GM18858 (cell line): ENCODE data around the gene EVA1B.

ENCODE experiments used
- ATAC-seq: cut with Tn5 transposase; IDR thresholded peaks from one replicate; pipeline ENCODE4 v1.9.1; 2021; ENCODE audit not compliant: unreplicated experiment

Gene EVA1B

GRCh38 chr1:36284061-36284460, 39.4 kb downstream of the EVA1B start:
- ATAC-seq: no peak

- ATAC-seq: no peak
Observed at GRCh38 chr1:36279789-36280296, 43.6 kb downstream of the EVA1B start.

- no peak for ATAC-seq
Observed at GRCh38 chr1:36279110-36279788, 44.2 kb downstream of the EVA1B start.

GRCh38 chr1:36276688-36277087, 46.8 kb downstream of the EVA1B start:
- no peak for ATAC-seq

GRCh38 chr1:36274201-36274600, 49.2 kb downstream of the EVA1B start:
- no peak for ATAC-seq

GRCh38 chr1:36273024-36273423, 50.4 kb downstream of the EVA1B start:
- no peak for ATAC-seq
